NCI-H82 treated with DMSO at 0.1 percent for 48 hours (cell line): ENCODE results near the gene TMEM121B.

Source experiments
- DNase-seq: peaks from one replicate; lab custom pipeline; 2025; ENCODE audit not compliant: unreplicated experiment; lab: John Stamatoyannopoulos, UW

The TMEM121B gene

DNA sequence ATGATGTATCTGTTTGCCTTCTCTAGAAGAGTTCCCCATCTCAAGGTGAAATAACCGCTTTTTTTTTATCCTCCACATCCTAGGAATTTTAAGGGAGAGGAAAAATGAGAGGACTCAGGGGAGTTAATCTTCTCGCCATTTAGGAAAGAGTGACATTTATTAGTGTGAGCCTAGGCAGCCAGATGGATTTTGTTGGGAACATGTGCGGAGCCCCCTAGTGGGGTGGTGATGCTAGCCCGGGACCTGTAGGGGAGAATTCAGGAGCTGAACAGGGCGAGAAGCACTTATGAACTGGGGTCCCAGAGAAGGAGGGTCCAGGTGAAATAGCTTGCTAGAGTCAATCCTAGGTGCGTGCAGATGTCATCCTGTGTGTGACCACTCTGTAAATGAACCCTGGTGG, 25.6 kb downstream of the TMEM121B start:
- peak; percentile 16 for DNase-seq

DNA sequence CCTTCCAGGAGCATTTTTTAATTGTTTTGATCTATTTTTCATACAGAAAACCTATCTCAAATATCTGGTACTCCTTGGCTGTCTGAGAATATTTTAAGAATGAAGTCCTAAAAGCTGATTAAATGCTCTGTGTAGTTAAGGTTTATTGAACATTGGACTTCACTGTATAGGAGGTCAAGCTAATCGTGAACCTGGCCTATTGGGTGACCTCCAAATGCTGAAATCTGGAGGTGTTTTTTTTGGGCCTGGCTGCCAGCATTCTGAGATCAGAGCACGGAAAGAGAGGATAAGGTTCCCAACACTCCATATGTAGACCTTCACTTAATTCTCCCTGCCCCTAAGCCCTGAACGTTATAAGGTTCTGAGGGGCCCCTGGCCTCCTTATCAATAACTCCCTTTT, 28.1 kb downstream of the TMEM121B start:
- no peak for DNase-seq

DNA sequence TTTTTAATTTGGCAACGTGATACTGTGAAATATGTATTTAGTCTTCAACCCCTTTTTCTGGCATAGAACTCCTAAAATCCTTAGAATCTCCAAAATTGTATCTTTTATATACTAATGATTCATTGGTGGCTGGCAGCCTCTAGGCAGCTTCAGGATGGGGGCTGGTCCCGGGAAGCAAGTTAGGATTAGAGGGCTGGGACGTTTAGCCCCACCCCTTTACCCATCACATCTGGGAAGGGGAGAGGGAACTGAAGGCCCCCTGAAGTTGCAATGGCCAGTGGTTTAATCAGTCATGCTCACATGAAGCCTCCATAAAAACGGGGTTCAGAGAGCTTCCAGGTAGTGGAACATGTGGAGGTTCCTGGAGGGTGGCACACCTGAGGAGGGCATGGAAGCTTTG, 29.3 kb downstream of the TMEM121B start:
- no peak for DNase-seq

DNA sequence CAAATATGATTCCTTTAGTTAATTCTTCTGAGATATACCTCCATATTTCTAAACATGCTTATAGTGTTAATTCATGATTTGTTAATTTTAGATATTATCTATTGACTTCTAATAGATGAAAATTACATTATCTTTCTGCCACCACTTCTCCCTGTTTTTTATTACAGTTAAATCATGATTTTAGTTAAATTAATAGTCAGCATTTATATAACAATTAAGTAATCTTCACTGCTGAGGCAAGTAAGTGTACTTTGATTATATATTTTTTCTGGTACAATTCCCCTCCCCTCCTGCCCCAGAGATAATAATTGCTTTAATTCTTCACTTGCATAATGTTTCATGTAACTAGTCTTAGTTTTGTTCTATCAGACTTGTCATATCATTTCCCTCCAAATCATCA, 30.6 kb downstream of the TMEM121B start:
- DNase-seq, result no peak

DNA sequence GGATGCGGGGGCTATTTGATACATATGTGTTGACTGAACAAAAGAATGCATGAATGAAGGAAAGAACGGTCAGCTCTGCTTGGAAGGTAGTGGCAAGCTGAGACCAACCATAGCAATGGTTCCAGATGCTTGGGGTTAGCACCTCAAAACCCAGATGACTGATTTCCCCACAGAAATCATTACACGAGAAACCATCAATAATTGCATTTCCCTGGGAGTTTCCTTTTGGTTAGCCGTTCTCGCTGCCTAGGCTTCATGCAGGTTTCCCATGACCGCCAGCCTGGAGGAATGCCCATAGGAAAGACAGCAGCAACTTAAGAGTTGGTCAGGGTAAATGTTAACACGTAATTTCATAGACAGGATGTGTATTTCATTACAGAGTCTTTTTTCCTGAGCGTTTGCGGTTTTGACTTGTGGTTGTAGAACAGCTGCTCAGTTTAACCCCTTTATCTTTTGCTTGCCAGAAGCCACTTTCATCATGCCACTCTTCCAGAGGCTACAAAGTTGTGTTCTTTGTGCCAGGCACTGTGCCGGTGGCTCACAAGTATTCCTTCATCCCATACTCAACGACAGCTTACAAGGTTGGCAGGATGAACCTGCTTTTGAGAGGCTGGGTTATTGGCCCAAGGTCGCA, 33.5 kb downstream of the TMEM121B start:
- DNase-seq, result no peak

DNA sequence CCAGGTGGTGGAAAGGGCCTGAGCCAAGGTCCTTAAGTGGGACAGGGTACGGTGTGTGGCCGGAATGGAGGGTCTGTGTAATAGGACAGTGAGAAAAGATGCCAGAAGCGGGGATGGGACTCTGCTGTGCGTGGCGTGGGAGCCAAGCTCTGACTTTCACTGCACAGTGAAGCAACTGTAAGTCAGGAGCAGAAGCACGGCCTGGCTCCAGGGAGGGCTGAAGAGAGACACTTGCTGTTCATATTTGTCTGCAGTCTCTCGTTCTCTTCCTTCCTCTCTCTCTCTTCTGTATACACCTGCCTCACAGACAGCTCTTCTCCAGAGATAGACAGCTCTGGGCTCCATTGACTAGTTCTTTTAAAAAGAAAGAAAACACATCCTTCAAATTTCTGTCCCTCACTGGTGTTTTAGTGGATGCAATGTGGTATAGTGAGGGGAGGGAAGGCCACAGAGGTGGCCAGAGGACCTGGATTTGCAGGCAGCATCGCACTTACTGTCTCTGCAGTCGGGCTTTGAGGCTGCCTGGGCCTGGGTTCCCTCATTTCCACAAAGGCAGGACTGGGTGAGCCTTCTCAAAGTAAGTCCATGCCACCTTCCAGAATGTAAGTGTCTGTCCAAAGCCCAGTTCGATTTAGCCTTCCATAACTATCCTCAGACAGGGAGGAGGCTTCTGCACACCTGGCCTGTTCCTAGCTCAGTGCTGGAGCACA, 34.2 kb downstream of the TMEM121B start:
- DNase-seq, result no peak

DNA sequence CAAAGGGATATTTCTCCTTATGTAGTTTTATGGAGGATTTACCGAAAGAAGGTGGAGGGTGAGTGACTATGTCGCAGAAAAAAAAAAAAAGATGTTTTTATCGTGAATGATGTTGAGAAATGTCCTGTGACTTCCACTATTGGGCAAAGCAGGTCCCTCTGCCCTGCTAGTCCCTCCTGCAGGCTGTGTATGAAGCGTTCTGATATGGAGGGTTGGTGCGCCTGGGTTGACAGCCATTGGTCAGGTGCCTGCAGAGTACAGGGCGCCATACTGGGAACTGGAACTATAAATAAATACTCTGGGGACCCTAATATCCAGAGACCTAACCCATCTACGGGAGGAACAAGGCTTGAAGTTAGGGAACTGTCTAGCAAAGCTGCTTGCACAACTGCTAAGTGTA, 34.9 kb downstream of the TMEM121B start:
- DNase-seq, result no peak

DNA sequence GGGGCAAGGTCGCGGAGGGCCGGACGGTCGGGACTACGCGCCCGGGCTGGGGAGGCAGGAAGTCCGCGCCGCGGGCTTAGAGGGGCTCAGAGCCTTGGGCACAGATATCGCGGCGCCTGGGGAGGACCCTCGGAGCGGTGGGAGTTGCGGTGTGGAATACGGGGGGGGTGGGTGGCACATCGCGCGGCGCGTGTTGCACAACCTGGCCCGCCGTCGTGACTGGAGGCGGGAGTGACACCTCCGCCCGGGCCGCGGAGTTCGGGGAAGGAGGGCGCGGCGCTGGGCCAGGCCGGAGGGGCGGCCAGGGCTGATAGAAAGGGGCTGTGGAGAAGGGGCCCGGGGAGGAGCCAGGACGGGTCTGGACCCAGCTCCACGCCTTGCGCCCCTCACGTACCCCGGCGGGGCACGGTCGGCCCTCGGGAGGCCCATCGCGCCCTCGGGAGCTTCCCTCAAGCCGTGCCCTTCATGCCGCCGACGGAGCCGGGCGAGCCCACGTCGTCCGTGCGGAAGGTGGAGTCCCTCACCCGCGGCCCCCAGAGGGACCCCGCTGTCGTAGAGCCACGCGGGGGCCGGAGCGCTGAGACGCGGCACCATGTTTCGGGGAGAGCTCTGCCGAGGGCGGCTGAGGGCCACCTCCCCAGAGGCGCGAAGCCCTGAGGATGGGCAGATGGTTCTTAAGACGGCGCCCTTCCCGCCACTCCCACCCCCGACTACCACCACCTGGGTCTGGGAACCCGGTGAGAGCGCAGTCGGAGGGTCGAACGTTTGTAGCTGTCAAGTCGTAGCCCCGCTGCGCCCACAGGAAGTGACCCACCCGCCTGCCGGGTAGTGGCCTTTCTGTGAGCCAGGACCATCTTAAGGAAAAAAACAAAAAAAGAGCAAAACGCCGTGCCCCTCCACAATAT, 35.6 kb downstream of the TMEM121B start:
- DNase-seq, result no peak

DNA sequence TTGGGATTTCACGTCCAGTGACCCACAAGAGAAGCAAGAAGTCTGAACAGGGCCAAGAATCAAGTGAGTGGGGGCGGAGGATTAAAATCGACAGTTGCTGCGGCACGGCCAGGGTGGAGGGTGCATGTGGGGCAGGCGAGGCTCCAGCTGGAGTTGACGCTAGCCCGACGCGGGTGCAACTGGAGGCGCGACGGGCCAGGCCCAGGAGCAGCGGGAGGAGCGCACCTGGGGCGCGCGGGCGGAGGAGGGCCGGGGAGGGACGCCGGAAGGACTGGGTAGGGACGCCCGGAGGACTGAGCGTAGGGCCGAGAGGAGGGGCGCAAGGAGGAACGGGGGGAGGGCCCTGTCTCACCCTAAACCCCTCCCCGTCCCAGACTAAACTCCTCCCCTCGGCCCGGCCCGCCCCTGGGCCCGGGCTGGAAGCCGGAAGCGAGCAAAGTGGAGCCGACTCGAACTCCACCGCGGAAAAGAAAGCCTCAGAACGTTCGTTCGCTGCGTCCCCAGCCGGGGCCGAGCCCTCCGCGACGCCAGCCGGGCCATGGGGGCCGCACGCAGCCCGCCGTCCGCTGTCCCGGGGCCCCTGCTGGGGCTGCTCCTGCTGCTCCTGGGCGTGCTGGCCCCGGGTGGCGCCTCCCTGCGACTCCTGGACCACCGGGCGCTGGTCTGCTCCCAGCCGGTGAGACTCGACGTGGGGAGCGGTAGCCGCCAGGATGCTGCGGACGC, 36.4 kb downstream of the TMEM121B start, which contains the start of gene IL17RA:
Gene IL17RA, plus strand, starts transcription at position 447 of the 723 bp plus-strand sequence. Its CDS starts 92 bp downstream, at position 539.
- peak; percentile 66 for DNase-seq

DNA sequence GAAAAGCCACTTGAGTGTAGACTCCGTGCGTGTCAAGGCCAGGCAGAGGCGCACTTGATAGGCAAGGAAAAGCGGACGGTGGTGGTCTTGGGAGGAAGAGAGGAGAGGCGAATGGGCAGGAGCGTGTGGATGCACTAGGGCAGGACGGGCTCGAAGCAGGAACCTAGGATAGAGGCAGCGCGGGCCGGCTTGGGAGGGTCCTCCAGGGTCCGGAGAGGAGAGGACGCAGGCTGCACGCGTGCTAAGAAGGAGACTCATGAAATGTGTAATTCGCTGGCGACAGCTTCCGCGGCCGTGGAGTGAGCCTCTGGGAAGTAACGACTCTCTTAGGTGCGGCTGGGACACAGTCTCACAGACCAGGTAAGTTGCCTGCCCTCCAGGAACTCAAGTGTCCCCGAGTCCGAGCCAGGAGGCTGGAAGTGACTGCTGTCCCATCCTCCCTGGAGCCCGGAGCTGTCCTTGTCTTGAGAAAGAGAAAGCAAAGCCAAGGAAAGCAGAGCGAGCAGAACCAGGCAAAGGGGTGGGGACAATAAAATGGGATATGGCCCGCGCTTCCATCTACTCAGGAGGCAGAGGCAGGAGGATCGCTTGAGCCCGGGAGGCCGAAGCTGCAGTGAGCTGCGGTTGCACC, 37.2 kb downstream of the TMEM121B start:
- DNase-seq, result no peak

DNA sequence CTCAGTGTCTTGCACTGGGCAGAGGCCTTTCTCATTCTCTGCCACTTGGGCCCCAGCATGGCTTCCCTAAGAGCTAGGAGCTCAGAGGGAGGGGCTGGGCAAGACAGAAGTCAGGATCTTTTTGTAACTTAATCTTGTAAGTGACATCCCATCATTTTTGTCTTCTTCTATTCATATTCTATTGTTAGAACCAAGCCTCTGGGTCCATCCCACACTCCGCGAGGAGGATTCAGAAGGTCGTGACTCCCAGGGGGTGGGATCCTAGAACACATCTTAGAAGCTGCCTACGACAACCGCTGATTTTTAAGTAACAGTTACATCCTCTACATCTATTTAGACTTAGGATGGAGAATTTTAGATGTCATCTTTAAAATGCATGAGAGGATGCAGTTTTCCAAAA, 37.9 kb downstream of the TMEM121B start:
- DNase-seq, result no peak

DNA sequence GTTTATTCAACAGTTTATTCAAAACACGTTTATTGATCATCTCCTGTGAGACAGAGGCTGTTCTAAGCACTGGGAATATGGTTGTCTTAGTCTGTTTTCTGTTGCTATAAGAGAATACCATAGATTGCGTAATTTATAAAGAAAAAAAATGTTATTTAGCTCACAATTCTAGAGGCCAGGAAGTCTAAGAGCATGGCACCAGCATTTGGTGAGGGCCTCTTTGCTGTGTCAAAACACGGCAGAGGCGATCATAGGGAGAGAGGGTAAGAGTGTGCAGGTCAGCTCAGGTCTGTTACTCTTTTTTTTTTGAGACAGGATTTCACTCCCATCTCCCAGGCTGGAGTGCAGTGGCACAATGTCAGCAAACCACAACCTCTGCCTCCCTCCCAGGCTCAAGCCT, 41.6 kb downstream of the TMEM121B start:
- no peak for DNase-seq

DNA sequence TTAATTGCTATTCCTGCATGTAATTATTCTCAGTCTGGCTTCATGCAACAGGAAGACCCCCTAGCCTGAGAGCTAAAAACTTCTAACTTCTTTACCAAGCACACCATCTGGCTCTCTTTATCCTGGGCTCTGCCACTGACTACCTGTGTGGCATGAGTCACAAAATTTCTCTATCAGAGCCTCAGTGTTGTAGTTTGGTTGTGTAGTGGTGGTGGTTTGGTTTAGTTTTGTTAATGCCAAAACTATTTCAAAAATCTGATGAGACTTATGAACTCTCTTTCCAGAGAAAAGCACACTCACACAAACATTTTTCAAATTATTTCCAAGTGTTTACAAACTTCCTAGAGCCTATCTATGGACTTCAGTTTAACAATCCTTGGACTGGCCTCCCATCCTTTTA, 43.9 kb downstream of the TMEM121B start:
- no peak for DNase-seq

DNA sequence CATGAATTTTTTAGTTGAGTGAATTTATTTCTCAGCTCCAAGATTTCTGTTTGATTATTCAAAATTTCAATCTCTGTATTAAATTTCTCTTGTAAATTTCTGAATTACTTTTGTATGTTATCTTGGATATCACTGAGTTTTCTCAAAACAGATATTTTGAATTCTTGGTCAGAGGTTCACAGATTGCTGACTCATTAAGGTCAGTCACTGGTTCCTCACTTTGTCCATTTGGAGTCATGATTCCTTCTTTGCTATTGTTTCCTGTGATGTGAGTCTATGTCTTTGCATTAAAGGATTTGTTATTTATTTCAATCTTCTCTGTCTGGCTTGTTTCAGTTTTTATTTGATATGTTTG, 46.5 kb downstream of the TMEM121B start:
- DNase-seq, result no peak

DNA sequence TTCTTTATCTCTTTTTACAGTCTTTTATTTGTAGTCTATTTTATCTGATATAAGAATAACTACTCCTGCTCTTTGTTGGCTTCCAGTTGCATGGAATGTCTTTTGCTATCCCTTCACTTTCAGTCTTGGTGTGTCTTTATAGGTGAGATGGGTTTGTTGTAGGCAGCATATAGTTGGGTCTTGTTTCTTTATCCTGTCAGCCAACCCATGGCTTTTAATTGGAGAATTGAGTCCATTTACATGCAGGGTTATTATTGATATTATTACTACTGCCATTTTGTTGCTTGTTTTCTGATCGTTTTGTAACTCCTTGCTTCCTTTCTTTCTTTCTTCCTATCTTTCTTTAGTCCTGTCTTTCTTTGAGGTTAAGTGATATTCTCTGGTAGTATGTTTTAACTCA, 48.3 kb downstream of the TMEM121B start:
- DNase-seq, result no peak
